Common myeloid progenitor, CD34-positive (primary cell): Measurements from ENCODE around the gene TSPAN33. TPM values are rescaled to one million over a fixed set of nuclear protein-coding genes. Genes with fewer than 3 reads are reported as not detected.

Source experiments
- CTCF ChIA-PET: fragments of 350-600 bp; sonication (Branson Sonifier 250); formaldehyde crosslinking; loops from one replicate; lab custom pipeline; 2021; ENCODE audit warnings: antibody characterized with exemption; lab: Charles Lee
- POLR2A ChIA-PET: fragments of 350-600 bp; sonication (Branson Sonifier 250); formaldehyde crosslinking; loops from one replicate; lab custom pipeline; 2021; ENCODE audit warnings: antibody characterized with exemption; lab: Charles Lee
- DNase-seq, 3 donors: peaks; one replicate each; pipeline versions ENCODE4 v3.0.0 to v3.0.0-alpha.2; 2013
- H3K27ac ChIP-seq, 2 experiments: 1 replicate in 1 of 2; 2 replicates in 1 of 2; pipeline ENCODE4 v1.7.0; 2013; ENCODE audit warnings: inconsistent platforms in 2 of 2, low read length in 2 of 2, mild to moderate bottlenecking in 2 of 2, low read depth in 1 of 2, moderate library complexity in 1 of 2; ENCODE audit not compliant: severe bottlenecking in 2 of 2, insufficient read depth in 1 of 2, poor library complexity in 1 of 2
- H3K27me3 ChIP-seq, 5 experiments: replicated peaks in 2 of 5; 1 replicate in 3 of 5; 2 replicates in 2 of 5; pipeline versions ENCODE4 v1.6.1 to v1.7.0; 2013; ENCODE audit warnings: low read length in 4 of 5, mild to moderate bottlenecking in 2 of 5, moderate library complexity in 2 of 5, inconsistent platforms in 1 of 5; ENCODE audit not compliant: insufficient read depth in 5 of 5, control insufficient read depth in 4 of 5
- H3K36me3 ChIP-seq, 4 experiments: 1 replicate in 2 of 4; 2 replicates in 2 of 4; pipeline versions ENCODE4 v1.6.1 to v1.7.0; 2013; ENCODE audit warnings: low read length in 3 of 4, control low read depth in 1 of 4, mild to moderate bottlenecking in 1 of 4; ENCODE audit not compliant: control insufficient read depth in 4 of 4, insufficient read depth in 4 of 4
- H3K4me1 ChIP-seq, 4 experiments: 1 replicate in 3 of 4; 2 replicates in 1 of 4; pipeline versions ENCODE4 v1.6.1 to v1.7.1; 2013; ENCODE audit warnings: low read length in 3 of 4, mild to moderate bottlenecking in 3 of 4, control low read depth in 1 of 4, inconsistent platforms in 1 of 4, moderate library complexity in 1 of 4; ENCODE audit not compliant: control insufficient read depth in 4 of 4, insufficient read depth in 4 of 4; ENCODE audit errors: control extremely low read depth in 1 of 4
- H3K4me3 ChIP-seq, 7 experiments: 1 replicate in 4 of 7; 2 replicates in 3 of 7; pipeline versions ENCODE4 v1.5.1 to v1.7.0; 2013; ENCODE audit warnings: mild to moderate bottlenecking in 7 of 7, low read length in 6 of 7, moderate library complexity in 6 of 7, inconsistent platforms in 2 of 7, low read depth in 2 of 7, control low read depth in 1 of 7; ENCODE audit not compliant: insufficient read depth in 4 of 7, control insufficient read depth in 1 of 7; ENCODE audit errors: extremely low read depth in 1 of 7
- H3K9me3 ChIP-seq, 5 experiments: 1 replicate in 4 of 5; 2 replicates in 1 of 5; pipeline versions ENCODE4 v1.6.1 to v1.7.1; 2013; ENCODE audit warnings: low read length in 4 of 5, mild to moderate bottlenecking in 2 of 5, inconsistent platforms in 1 of 5, low read depth in 1 of 5, moderate library complexity in 1 of 5; ENCODE audit not compliant: control insufficient read depth in 4 of 5, insufficient read depth in 2 of 5; ENCODE audit errors: control extremely low read depth in 1 of 5
- WGBS: methylation state at CpG from one replicate; pipeline ENCODE4 v1.1.5; 2013; ENCODE audit not compliant: insufficient coverage; 5-methylcytosine and 5-hydroxymethylcytosine counted together
- polyA plus RNA-seq: library from polyadenylated mRNA; unstranded; fragments of 120-200 nt; gene quantifications from one replicate; pipeline ENCODE4 v1.2.1, GENCODE V29; 2013

The TSPAN33 gene, protein sequence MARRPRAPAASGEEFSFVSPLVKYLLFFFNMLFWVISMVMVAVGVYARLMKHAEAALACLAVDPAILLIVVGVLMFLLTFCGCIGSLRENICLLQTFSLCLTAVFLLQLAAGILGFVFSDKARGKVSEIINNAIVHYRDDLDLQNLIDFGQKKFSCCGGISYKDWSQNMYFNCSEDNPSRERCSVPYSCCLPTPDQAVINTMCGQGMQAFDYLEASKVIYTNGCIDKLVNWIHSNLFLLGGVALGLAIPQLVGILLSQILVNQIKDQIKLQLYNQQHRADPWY
- 50.6 TPM for polyA plus RNA-seq

DNA sequence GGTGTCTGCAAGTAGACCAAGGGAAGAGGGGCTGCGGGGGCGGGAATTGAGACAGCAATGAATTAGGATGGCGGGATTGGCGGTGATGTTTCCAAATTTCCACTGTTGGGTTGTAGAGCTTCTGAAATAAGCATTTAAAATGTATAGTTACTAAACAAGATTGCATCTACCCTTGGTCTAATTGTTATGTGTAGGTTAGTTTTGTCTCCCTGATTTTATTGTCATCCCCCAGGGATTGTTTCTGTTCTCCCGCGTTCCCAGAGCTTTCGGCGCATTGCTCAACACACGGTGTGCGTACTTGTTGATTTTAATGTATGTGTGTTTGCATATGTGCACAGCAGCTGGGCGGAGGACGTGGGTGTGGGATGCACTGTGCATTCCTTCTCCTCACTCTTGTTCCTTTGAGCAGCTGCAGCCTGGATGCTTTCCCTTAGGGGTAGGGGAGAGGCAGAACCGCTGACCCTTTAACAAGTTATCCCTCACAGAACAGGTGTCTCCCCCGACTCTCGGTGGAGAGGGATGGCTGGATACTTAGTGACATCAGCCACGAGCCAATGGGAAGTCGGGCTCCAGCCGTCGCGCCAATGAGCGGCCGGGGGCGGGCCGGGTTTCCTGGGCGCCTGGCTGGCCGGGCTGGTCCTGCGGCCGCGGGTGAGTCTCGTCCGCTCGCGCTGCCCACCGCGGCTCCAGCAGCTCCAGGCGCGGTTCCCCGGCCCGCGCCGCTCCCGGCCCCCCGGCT, at the start of gene TSPAN33:
Gene TSPAN33, plus strand, starts transcription at position 613 of the 739 bp plus-strand sequence. CDS start 274 bp downstream, outside the sequence.
- no peaks in the 10 kb centered on the region for H3K9me3 ChIP-seq
- ChIA-PET CTCF (interaction anchor here (1.0 to 1.5 kb wide), 3 partner anchors 12 to 53 kb away, joined by 3 to 7 read pairs (median 4); no protein-coding TSS in a partner anchor), POLR2A (interaction anchor here (0.6 kb wide), 1 partner anchor 49 kb away, joined by 3 read pairs; no protein-coding TSS in a partner anchor)
- WGBS, result 1% methylated on average over 20 of the region's 43 CpGs
- H3K4me3 ChIP-seq, result peak within 1 kb of the TSS; percentile 68 to 83 (median 74)
- no peaks in the 10 kb centered on the region for H3K27me3 ChIP-seq
- peaks cover 3 to 46% (median 38%) of the 10 kb centered on the region in 4 experiments for H3K4me1 ChIP-seq
- peak within 1 kb of the TSS in 1 of 2 experiments; percentile 73 for H3K27ac ChIP-seq
- DNase-seq, result peak in 2 of 3 donors; percentile 45 to 57
- peaks cover 0 to 5% (median 0%) of the 10 kb centered on the region in 4 experiments for H3K36me3 ChIP-seq

DNA sequence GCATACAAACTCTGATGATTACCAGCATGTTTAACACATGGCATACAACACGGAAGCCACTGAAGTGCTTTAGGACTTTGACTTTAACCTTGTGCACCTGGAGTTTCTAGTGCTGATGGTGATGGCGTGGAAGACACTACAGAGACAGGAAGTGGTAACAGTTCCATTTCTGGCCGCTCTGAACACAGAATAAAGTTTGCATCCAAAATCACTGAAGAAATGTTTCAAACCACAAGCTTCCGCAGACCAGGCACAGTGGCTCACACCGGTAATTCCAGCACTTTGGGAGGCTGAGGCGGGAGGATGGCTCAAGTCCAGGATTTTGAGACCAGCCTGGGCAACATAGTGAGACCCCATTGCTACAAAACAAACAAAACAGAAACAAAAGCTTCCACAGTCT, 49.2 kb upstream of the TSPAN33 start:
- peak in 1 of 3 donors; percentile 38 for DNase-seq
- Histone ChIP-seq H3K4me3 (no peak overlapping the region), H3K9me3 (no peaks in the 10 kb centered on the region), H3K36me3 (no peaks in the 10 kb centered on the region), H3K27ac (no peak overlapping the region), H3K27me3 (no peaks in the 10 kb centered on the region), H3K4me1 (peaks cover 0 to 9% (median 2%) of the 10 kb centered on the region in 4 experiments)
- ChIA-PET POLR2A (interaction anchor here (0.6 kb wide), 1 partner anchor 49 kb away, joined by 3 read pairs; no protein-coding TSS in a partner anchor), CTCF (interaction anchor here (0.6 to 1.8 kb wide), 3 partner anchors 22 to 185 kb away, joined by 3 to 4 read pairs (median 4); partner anchors contain the start of gene KCP)
- WGBS, result 85% methylated on average over 3 of the region's 6 CpGs

DNA sequence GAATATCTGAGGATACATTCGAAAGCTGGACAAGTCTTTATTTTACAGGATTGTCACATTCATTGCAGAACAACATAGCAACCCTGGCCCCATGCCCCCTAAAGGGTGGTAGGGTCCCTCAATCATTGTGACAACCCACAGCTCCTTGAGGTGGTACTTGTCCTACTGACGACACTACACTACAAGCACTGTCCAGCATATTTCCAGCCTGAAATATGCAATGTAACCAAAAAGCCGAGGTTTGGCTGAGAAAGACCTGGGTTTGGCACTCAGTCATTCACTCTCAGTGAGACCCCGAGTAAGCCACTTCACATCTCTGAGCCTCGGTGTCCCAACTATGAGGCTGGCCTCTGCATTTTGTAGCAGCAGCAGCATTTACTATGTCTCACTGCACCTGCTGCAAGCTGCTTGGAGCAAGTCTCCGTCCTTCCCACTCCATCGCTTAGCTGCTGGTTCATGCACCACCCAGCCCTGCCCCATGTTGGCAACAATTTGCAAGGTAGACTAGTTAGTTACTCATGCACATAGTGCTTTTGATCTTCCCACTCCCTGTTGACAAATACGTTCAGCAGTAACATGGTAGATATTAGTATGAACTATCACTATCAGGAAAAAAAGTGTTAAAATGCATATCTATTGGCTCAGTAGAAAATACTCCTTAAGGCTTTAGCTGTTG, 46.0 kb upstream of the TSPAN33 start:
- CTCF ChIA-PET, result interaction anchor here (0.6 to 1.0 kb wide), 2 partner anchors 16 to 235 kb away, joined by 3 read pairs; no protein-coding TSS in a partner anchor
- POLR2A ChIA-PET, result no interaction called here
- H3K36me3 ChIP-seq, result no peaks in the 10 kb centered on the region

DNA sequence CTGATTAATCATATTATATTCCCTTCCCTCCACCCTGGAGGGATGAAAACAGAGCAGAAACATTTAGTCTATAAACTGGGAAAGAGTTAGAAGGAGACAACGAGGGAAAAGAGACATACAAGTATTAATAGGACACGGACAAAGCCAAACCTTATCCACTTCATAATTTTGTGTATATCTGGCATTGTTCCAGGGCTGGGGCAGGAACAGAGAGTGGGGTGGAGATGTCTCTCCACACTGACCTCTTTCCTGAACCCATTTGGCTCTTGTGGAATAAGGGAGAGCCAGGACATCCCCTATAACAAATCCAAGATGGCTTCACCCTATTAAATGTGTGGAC, 43.7 kb upstream of the TSPAN33 start:
- no peak for DNase-seq
- H3K36me3 ChIP-seq, result no peaks in the 10 kb centered on the region
- no CpG with 5 or more reads among the region's 2 CpGs for WGBS
- no peak overlapping the region for H3K4me3 ChIP-seq
- no peaks in the 10 kb centered on the region for H3K4me1 ChIP-seq
- no peak overlapping the region for H3K27ac ChIP-seq
- POLR2A ChIA-PET, result no interaction called here
- no peaks in the 10 kb centered on the region for H3K9me3 ChIP-seq
- CTCF ChIA-PET, result interaction anchor here (1.3 to 2.9 kb wide), 2 partner anchors 10 to 16 kb away, joined by 3 to 14 read pairs; no protein-coding TSS in a partner anchor
- no peaks in the 10 kb centered on the region for H3K27me3 ChIP-seq

More for the DNA sequence above, 46.0 kb upstream of the TSPAN33 start:
- 97% methylated on average over 7 of the region's 8 CpGs for WGBS
- no peak for DNase-seq
- Histone ChIP-seq H3K27ac (no peak overlapping the region), H3K4me1 (no peaks in the 10 kb centered on the region), H3K27me3 (no peaks in the 10 kb centered on the region), H3K9me3 (no peaks in the 10 kb centered on the region), H3K4me3 (no peak overlapping the region)

DNA sequence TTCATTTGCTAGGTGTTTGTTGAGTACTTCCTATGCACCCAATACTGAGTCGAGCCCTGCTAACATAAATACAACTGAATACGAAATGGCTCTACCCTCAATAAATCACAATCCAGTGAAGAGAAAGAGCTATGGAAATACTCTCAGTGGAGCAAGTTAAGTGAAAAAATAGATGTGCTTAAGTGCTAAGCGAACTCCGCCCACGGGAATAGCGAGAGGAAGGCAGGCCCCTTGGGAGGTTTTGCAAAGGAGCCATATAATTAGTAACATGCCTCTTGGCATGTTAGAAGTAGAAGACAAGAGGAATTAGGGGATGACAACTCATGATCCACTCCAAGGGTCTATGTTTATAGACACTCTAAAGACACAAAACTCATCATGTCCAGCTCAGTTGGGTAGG, 42.8 kb upstream of the TSPAN33 start:
- WGBS, result 100% methylated on average over 5 of the region's 6 CpGs
- ChIA-PET POLR2A (no interaction called here), CTCF (interaction anchor here (0.9 to 2.9 kb wide), 4 partner anchors 10 to 65 kb away, joined by 3 to 14 read pairs (median 3); no protein-coding TSS in a partner anchor)

DNA sequence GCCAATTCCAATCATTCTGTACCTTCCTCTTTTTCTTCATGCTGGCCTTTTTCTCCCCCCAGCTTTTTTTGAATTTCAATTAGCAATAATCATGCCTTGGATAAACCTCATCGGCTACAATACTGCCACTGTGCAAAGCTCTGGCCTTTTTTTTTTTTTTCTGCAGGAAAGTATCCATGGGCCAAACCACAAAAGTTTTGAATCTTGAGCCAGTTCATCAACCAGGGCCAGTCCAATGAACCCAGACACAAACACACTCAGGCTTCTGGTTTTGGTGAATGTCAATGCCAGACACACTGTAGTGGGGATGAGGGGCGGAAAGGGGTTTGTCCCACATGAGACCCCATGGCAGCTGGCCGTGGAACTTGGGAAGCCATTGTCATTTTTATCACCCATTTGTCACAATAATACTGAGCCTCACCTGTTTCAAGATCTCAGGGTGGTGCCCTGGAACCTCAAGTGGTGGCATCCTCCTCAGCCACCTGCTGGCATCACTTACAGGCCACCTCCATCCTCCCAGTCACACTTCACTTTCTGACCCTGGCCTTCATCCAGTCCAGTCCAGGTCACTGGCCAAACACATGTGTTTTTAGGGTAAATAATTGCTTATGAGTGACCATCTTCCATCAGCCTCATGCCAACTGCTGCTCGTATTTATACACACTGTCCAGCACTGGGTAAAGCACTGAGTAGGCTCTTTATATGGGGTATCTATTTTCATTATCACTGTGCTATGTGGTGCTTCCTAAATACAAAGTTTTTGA, 40.8 kb upstream of the TSPAN33 start:
- Histone ChIP-seq H3K36me3 (no peaks in the 10 kb centered on the region), H3K27me3 (no peaks in the 10 kb centered on the region), H3K9me3 (no peaks in the 10 kb centered on the region), H3K4me1 (no peaks in the 10 kb centered on the region), H3K4me3 (no peak overlapping the region), H3K27ac (no peak overlapping the region)
- no peak for DNase-seq
- WGBS, result 100% methylated on average over 3 of the region's 4 CpGs
- POLR2A ChIA-PET, result no interaction called here
- CTCF ChIA-PET, result interaction anchor here (0.6 to 2.9 kb wide), 3 partner anchors 12 to 411 kb away, joined by 3 to 14 read pairs (median 3); no protein-coding TSS in a partner anchor

More for the DNA sequence above, 42.8 kb upstream of the TSPAN33 start:
- no peak overlapping the region for H3K4me3 ChIP-seq
- H3K4me1 ChIP-seq, result no peaks in the 10 kb centered on the region
- no peaks in the 10 kb centered on the region for H3K9me3 ChIP-seq
- no peak overlapping the region for H3K27ac ChIP-seq
- no peaks in the 10 kb centered on the region for H3K36me3 ChIP-seq
- no peaks in the 10 kb centered on the region for H3K27me3 ChIP-seq
- no peak for DNase-seq
